OCI-LY3 (cell line): ENCODE measurements around the gene PHF21B.

Source experiments
- EZH2phosphoT487 ChIP-seq: fragments of 200-600 bp; shearing (Covaris generic); IDR thresholded peaks from 2 replicates; pipeline ENCODE4 v1.6.1; 2018; ENCODE audit warnings: antibody characterized with exemption, mixed run types, low read depth
- TF ChIP-seq, protein P1 (sequence below): fragments of 200-600, 300-600 bp; sonication (generic); IDR thresholded peaks from 2 replicates; pipeline ENCODE4 v1.5.1; 2014; ENCODE audit warnings: antibody characterized with exemption, low read length, low read depth

- TF ChIP-seq, protein P1, sequence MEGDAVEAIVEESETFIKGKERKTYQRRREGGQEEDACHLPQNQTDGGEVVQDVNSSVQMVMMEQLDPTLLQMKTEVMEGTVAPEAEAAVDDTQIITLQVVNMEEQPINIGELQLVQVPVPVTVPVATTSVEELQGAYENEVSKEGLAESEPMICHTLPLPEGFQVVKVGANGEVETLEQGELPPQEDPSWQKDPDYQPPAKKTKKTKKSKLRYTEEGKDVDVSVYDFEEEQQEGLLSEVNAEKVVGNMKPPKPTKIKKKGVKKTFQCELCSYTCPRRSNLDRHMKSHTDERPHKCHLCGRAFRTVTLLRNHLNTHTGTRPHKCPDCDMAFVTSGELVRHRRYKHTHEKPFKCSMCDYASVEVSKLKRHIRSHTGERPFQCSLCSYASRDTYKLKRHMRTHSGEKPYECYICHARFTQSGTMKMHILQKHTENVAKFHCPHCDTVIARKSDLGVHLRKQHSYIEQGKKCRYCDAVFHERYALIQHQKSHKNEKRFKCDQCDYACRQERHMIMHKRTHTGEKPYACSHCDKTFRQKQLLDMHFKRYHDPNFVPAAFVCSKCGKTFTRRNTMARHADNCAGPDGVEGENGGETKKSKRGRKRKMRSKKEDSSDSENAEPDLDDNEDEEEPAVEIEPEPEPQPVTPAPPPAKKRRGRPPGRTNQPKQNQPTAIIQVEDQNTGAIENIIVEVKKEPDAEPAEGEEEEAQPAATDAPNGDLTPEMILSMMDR, result no peak
- no peak for TF ChIP-seq EZH2phosphoT487
Measured at GRCh38 chr22:44996648-44997047, 13.2 kb downstream of the PHF21B start.
